HEK293T (cell line): ENCODE measurements around the gene ZXDB.
"Not testable (repeated sequence)": the region's sequence is repeated elsewhere in the genome, so short reads cannot be mapped to it uniquely, and the experiment has no call there.

ENCODE experiments used
- CTCF ChIA-PET: fragments of 350-600 bp; formaldehyde crosslinking; extraction: SDS; loops from one replicate; lab custom pipeline; 2021; ENCODE audit warnings: antibody characterized with exemption, inconsistent platforms; lab: Yijun Ruan, JAX
- POLR2A ChIA-PET: fragments of 350-600 bp; formaldehyde crosslinking; extraction: SDS; loops from one replicate; lab custom pipeline; 2020; ENCODE audit warnings: antibody characterized with exemption, inconsistent platforms; lab: Yijun Ruan, JAX
- DNase-seq: peaks from one replicate; pipeline ENCODE4 v3.0.0; 2012; ENCODE audit warnings: mixed read lengths; ENCODE audit errors: extremely low spot score
- ARNT ChIP-seq: fragments of 450-650 bp; IDR thresholded peaks from 2 replicates; pipeline ENCODE4 v1.6.1; 2017; ENCODE audit warnings: mild to moderate bottlenecking
- BHLHE40 ChIP-seq: fragments of 450-650 bp; IDR thresholded peaks from 2 replicates; pipeline ENCODE4 v1.6.1; 2016; ENCODE audit warnings: mild to moderate bottlenecking, moderate library complexity, borderline replicate concordance
- CTBP1 ChIP-seq: fragments of 450-650 bp; IDR thresholded peaks from 2 replicates; pipeline ENCODE4 v1.6.1; 2016; ENCODE audit warnings: borderline replicate concordance
- ELF4 ChIP-seq: fragments of 450-650 bp; IDR thresholded peaks from 2 replicates; pipeline ENCODE4 v1.6.1; 2017; ENCODE audit warnings: antibody characterized with exemption
- FOXA1 ChIP-seq: fragments of 450-650 bp; IDR thresholded peaks from 2 replicates; pipeline ENCODE4 v1.6.1; 2016; ENCODE audit warnings: mild to moderate bottlenecking
- FOXK2 ChIP-seq: fragments of 450-650 bp; IDR thresholded peaks from 2 replicates; pipeline ENCODE4 v1.6.1; 2016; ENCODE audit warnings: mild to moderate bottlenecking
- FOXM1 ChIP-seq: fragments of 450-650 bp; IDR thresholded peaks from 2 replicates; pipeline ENCODE4 v1.6.1; 2017; ENCODE audit warnings: mild to moderate bottlenecking, borderline replicate concordance
- HDGF ChIP-seq: fragments of 450-650 bp; IDR thresholded peaks from 2 replicates; pipeline ENCODE4 v1.6.1; 2017; ENCODE audit warnings: antibody characterized with exemption, borderline replicate concordance
- L3MBTL2 ChIP-seq: fragments of 450-650 bp; conservative IDR thresholded peaks from 2 replicates; pipeline ENCODE4 v1.6.1; 2016; ENCODE audit warnings: mild to moderate bottlenecking
- LEF1 ChIP-seq: fragments of 450-650 bp; IDR thresholded peaks from 2 replicates; pipeline ENCODE4 v1.6.1; 2017; ENCODE audit warnings: mild to moderate bottlenecking, borderline replicate concordance
- NFRKB ChIP-seq: fragments of 450-650 bp; IDR thresholded peaks from 2 replicates; pipeline ENCODE4 v1.6.1; 2016; ENCODE audit warnings: mild to moderate bottlenecking, moderate library complexity
- PKNOX1 ChIP-seq: fragments of 450-650 bp; IDR thresholded peaks from 2 replicates; pipeline ENCODE4 v1.6.1; 2016
- SP1 ChIP-seq: fragments of 450-650 bp; IDR thresholded peaks from 2 replicates; pipeline ENCODE4 v1.6.1; 2017
- SUZ12 ChIP-seq: fragments of 450-650 bp; IDR thresholded peaks from 2 replicates; pipeline ENCODE4 v1.6.1; 2016; ENCODE audit warnings: mild to moderate bottlenecking
- TARDBP ChIP-seq: fragments of 450-650 bp; IDR thresholded peaks from 2 replicates; pipeline ENCODE4 v1.6.1; 2016
- ZNF384 ChIP-seq: fragments of 450-650 bp; IDR thresholded peaks from 2 replicates; pipeline ENCODE4 v1.6.1; 2016

ZXDB gene

GRCh38 chrX:57607295-57608187, 15.7 kb downstream of the ZXDB start:
- TF ChIP-seq LEF1: no peak
- no peak for TF ChIP-seq CTBP1
- no peak for TF ChIP-seq FOXK2
- TF ChIP-seq ARNT: no peak
- no peak for TF ChIP-seq ELF4
- TF ChIP-seq NFRKB: no peak
- TF ChIP-seq TARDBP: no peak
- TF ChIP-seq PKNOX1: no peak
- TF ChIP-seq SUZ12: no peak
- TF ChIP-seq BHLHE40: no peak
- no peak for TF ChIP-seq HDGF
- TF ChIP-seq L3MBTL2: no peak
- TF ChIP-seq FOXA1: no peak
- TF ChIP-seq FOXM1: no peak
- TF ChIP-seq SP1: no peak
- TF ChIP-seq ZNF384: no peak
- POLR2A ChIA-PET: no interaction called here
- no peak for DNase-seq
- CTCF ChIA-PET: no interaction called here

GRCh38 chrX:57613351-57613750, 21.5 kb downstream of the ZXDB start:
- CTCF ChIA-PET, POLR2A ChIA-PET, DNase-seq: not testable (repeated sequence)

- DNase-seq, CTCF ChIA-PET, POLR2A ChIA-PET: not testable (repeated sequence)
Measured at GRCh38 chrX:57629438-57629837, 37.6 kb downstream of the ZXDB start.

- POLR2A ChIA-PET: no interaction called here
- TF ChIP-seq L3MBTL2 (no peak), SUZ12 (no peak), FOXM1 (no peak), CTBP1 (no peak), TARDBP (no peak), FOXK2 (no peak), HDGF (no peak), SP1 (no peak), PKNOX1 (no peak), ELF4 (no peak), NFRKB (no peak), ZNF384 (no peak)
- no peak for DNase-seq
- CTCF ChIA-PET: no interaction called here
Measured at GRCh38 chrX:57640674-57641016, 48.8 kb downstream of the ZXDB start.

- POLR2A ChIA-PET: no interaction called here
Measured at GRCh38 chrX:57641338-57641737, 49.5 kb downstream of the ZXDB start.

GRCh38 chrX:57643698-57644097, 51.9 kb downstream of the ZXDB start:
- ChIA-PET POLR2A (no interaction called here), CTCF (interaction anchor here (0.6 kb wide), 1 partner anchor 679 kb away, joined by 4 read pairs; no protein-coding TSS in a partner anchor)
- no peak for TF ChIP-seq HDGF
- no peak for TF ChIP-seq L3MBTL2
- no peak for TF ChIP-seq SUZ12
- no peak for TF ChIP-seq FOXA1
- no peak for TF ChIP-seq FOXM1
- TF ChIP-seq ARNT: no peak
- TF ChIP-seq BHLHE40: no peak
- no peak for TF ChIP-seq TARDBP
- TF ChIP-seq ZNF384: no peak
- no peak for TF ChIP-seq LEF1
- TF ChIP-seq SP1: no peak
- TF ChIP-seq FOXK2: no peak
- DNase-seq: no peak

More at GRCh38 chrX:57641338-57641737, 49.5 kb downstream of the ZXDB start:
- DNase-seq: no peak
- TF ChIP-seq HDGF (no peak), L3MBTL2 (no peak), FOXA1 (no peak), FOXK2 (no peak), ZNF384 (no peak), TARDBP (no peak), BHLHE40 (no peak), PKNOX1 (no peak), ARNT (no peak), CTBP1 (no peak), FOXM1 (no peak), NFRKB (no peak), LEF1 (no peak), ELF4 (no peak), SP1 (no peak), SUZ12 (no peak)
- CTCF ChIA-PET: no interaction called here
